ENCODE data around the gene WFDC8.
A peak's percentile ranks its signal among the peaks of the same experiment; 100 is the strongest.

The WFDC8 gene

GRCh38 chr20:45547206-45547770 lies 31.8 kb downstream of the WFDC8 start, which contains the start of gene EPPIN:
Gene EPPIN (minus strand): TSS chr20:45547401. CDS start chr20:45547357, 44 bp downstream.
- DNase-seq (ENCODE audit: low spot score) = no peak

GRCh38 chr20:45545754-45546453 lies 33.2 kb downstream of the WFDC8 start:
- DNase-seq (ENCODE audit: low spot score) = peak; percentile 35

- no peak for DNase-seq (ENCODE audit: low spot score)
Observed at GRCh38 chr20:45545351-45545750, 33.7 kb downstream of the WFDC8 start.

GRCh38 chr20:45539382-45539781 lies 39.7 kb downstream of the WFDC8 start, which contains the start of gene WFDC6:
Gene WFDC6 (minus strand): TSS chr20:45539482. CDS start chr20:45539407, 75 bp downstream.
- no peak for DNase-seq (ENCODE audit: low spot score)

GRCh38 chr20:45538209-45538799 lies 40.8 kb downstream of the WFDC8 start:
- peak; percentile 1 for DNase-seq (ENCODE audit: low spot score)

- DNase-seq (ENCODE audit: low spot score) = no peak
Observed at GRCh38 chr20:45527294-45527693, 51.8 kb downstream of the WFDC8 start.

- no peak for DNase-seq (ENCODE audit: low spot score)
Observed at GRCh38 chr20:45523821-45524220, 55.3 kb downstream of the WFDC8 start.

GRCh38 chr20:45518282-45518681 lies 60.8 kb downstream of the WFDC8 start:
- peak; percentile 67 for DNase-seq (ENCODE audit: low spot score)

- no peak for DNase-seq (ENCODE audit: low spot score)
Observed at GRCh38 chr20:45515147-45515913, 63.8 kb downstream of the WFDC8 start, which contains the start of gene SPINT3. Gene SPINT3 (minus strand): TSS chr20:45515622. CDS start chr20:45515608, 14 bp downstream.

GRCh38 chr20:45510242-45510862 lies 68.7 kb downstream of the WFDC8 start:
- DNase-seq (ENCODE audit: low spot score) = peak; percentile 7

- no peak for DNase-seq (ENCODE audit: low spot score)
Observed at GRCh38 chr20:45509091-45509490, 70.0 kb downstream of the WFDC8 start.

- DNase-seq (ENCODE audit: low spot score) = peak; percentile 9
Observed at GRCh38 chr20:45508068-45508886, 70.8 kb downstream of the WFDC8 start.

GRCh38 chr20:45507011-45507820 lies 71.9 kb downstream of the WFDC8 start:
- peak; percentile 35 for DNase-seq (ENCODE audit: low spot score)

GRCh38 chr20:45506398-45506797 lies 72.7 kb downstream of the WFDC8 start:
- no peak for DNase-seq (ENCODE audit: low spot score)

- no peak for DNase-seq (ENCODE audit: low spot score)
Observed at GRCh38 chr20:45503403-45503802, 75.7 kb downstream of the WFDC8 start.

- DNase-seq (ENCODE audit: low spot score) = no peak
Observed at GRCh38 chr20:45502561-45502960, 76.5 kb downstream of the WFDC8 start.
